PFSK-1 (cell line): Measurements from ENCODE around the gene GPR62.

ENCODE experiments used
- SIN3A ChIP-seq: IDR thresholded peaks from 2 replicates; pipeline ENCODE4 v1.6.1; 2012; ENCODE audit warnings: mild to moderate bottlenecking, low read length, moderate library complexity, borderline replicate concordance; ENCODE audit not compliant: insufficient read depth

The GPR62 gene

GRCh38 chr3:52006820-52007133 is 51.6 kb downstream of the GPR62 start:
- TF ChIP-seq SIN3A, result no peak
